ENCODE results near the gene PKMYT1.
"Not testable (repeated sequence)": the region's sequence is repeated elsewhere in the genome, so short reads cannot be mapped to it uniquely, and the experiment has no call there.

PKMYT1 gene

DNA sequence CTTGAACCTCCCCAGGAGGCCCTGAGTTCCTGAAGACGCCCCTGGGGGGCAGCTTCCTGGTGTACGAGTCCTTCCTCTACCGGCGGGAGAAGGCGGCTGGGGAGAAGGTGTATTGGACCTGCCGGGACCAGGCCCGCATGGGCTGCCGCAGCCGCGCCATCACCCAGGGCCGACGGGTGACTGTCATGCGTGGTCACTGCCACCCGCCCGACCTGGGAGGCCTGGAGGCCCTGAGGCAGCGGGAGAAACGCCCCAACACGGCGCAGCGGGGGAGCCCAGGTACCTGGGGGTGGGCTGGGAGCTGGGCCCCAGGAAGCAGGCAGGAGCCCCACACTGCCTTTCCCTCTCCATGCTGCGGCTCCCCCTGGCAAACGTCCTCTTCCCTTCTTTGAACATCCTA is 46.5 kb downstream of the PKMYT1 start:
- DNase-seq (ENCODE audit: low read depth): no peak

DNA sequence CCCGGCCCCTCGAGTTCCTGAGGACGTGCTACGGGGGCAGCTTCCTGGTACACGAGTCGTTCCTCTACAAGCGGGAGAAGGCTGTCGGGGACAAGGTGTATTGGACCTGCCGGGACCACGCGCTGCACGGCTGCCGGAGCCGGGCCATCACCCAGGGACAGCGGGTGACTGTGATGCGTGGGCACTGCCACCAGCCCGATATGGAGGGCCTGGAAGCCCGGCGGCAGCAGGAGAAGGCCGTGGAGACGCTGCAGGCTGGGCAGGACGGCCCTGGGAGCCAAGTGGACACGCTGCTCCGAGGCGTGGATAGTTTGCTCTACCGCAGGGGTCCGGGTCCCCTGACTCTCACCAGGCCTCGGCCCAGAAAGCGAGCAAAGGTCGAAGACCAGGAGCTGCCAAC is 47.1 kb downstream of the PKMYT1 start:
- no peak for DNase-seq (ENCODE audit: low read depth)

DNA sequence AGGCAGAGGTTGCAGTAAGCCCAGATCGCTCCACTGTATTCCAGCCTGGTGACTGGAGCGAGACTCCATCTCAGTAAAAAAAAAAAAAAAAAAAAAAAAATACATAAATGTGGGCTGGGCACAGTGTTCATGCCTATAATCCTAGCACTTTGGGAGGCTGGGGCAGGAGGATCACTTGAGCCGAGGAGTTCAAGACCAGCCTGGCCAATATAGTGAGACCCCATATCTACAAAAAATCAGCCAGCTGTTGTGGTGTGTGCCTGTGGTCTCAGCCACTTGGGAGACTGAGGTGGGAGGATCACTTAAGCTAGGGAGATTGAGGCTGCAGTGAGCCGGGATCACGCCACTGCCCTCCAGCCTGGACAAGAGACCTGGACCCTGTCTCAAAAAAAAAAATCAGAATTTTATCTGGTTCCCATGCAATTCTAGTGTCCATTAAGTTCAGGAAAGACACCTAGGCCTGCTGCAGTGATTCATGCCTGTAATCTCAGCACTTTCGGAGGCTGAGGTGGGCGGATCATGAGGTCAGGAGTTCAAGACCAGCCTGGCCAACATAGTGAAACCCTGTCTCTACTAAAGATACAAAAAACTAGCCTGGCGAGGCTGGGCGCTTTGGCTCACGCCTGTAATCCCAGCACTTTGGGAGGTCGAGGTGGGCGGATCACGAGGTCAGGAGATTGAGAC is 48.9 kb downstream of the PKMYT1 start:
- not testable (repeated sequence) for DNase-seq (ENCODE audit: low read depth)

DNA sequence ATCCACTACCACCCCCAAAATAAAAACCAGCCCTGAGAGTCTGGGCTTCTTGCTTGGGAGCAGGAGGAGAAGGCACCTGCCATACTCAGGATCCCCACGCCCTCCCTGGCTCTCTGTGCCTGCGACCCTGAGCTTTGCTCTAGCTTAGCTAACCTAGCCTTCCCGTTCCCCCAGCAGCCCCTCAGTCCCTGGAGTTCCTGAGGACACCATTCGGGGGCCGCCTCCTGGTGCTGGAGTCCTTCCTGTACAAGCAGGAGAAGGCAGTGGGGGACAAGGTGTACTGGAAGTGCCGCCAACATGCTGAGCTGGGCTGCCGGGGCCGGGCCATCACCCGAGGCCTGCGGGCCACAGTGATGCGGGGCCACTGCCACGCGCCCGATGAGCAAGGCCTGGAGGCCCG is 50.0 kb downstream of the PKMYT1 start:
- DNase-seq (ENCODE audit: low read depth): no peak

DNA sequence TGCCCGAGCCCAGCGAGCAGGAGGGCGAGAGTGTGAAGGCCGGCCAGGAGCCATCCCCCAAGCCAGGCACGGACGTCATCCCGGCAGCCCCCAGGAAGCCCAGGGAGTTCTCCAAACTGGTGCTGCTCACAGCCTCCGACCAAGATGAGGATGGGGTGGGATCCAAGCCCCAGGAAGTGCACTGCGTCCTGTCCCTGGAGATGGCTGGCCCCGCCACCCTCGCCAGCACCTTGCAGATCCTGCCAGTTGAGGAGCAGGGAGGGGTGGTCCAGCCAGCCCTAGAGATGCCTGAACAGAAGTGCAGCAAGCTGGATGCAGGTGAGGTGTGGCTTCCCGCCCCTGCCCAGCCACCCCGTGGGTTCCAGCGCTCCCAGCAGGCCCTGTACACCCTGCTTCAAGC is 50.6 kb downstream of the PKMYT1 start:
- no peak for DNase-seq (ENCODE audit: low read depth)

DNA sequence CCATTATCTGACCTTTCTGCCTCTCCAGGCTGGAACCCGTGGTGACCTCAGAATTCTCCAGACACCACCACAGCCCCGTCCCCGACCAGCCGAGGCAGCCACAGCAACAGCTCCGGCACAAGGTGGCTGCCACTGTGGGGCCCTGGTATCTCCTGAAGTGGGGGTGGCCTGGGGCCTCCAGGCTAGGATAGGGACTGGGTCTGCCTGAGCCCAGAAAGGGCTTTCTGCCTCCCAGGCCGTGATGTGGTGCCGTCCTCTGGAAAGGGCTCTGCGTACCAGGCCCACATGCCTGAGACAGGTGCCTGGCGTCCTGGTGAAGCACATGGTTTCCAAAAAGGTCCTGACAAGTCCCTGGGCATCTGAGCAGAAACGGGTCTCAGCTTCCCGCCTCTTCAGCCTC is 51.5 kb downstream of the PKMYT1 start:
- no peak for DNase-seq (ENCODE audit: low read depth)

DNA sequence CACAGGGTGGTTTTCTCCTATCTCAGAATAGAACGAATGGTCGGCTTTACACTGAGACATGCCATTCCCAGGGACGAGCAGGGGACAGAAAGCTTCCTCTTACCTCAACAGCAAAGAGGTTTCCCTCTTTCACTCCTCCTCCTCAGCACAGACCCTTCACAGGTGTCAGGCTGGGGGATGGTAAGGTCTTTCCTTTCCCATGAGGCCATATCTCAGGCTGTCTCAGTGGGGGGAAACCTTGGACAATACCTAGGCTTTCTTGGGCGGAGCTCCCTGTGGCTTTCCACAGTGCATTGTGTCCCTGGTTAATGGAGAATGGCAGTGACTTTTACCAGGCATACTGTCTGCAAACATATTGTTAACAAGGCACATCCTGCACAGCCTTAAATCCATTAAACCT is 52.1 kb downstream of the PKMYT1 start:
- not testable (repeated sequence) for DNase-seq (ENCODE audit: low read depth)

DNA sequence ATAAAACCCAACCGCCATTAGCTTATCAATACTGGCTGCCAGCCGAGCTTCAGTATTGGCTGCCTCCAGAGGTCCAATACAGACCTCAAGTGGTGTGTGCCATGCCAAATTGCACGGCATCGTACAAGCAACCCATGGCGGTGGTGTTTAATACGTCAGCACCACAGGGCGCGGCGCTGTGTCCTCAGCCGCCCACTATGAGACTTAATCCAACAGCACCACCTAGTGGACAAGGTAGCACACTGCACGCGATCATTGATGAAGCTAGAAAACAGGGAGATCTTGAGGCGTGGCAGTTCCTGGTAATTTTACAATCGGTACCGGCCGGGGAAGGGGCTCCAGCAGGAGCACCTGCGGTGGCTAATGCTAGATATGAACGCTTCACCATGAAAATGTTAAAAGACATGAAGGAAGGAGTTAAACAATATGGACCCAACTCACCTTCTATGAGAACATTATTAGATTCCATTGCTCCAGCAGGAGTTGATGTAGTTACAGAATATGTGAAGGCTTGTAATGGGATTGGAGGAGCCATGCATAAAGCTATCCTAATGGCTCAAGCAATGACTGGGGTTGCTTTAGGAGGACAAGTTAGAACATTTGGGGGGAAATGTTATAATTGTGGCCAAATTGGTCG is 53.1 kb downstream of the PKMYT1 start:
- no peak for DNase-seq (ENCODE audit: low read depth)

DNA sequence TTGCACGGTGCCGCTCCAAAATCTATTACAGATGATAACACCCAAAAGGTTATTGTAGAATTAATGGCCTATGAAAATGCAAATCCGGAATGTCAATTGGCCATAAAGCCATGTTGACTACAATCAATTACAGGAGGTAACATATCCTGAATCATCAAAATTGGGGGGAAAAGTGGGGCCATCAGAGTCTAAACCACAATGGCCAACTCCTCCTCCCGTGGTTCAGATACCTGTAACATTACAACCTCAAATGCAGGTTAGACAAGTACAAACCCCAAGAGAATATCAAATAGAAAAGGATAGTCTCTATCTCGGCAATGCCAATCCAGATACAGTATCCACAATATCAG is 53.6 kb downstream of the PKMYT1 start:
- DNase-seq (ENCODE audit: low read depth): no peak

DNA sequence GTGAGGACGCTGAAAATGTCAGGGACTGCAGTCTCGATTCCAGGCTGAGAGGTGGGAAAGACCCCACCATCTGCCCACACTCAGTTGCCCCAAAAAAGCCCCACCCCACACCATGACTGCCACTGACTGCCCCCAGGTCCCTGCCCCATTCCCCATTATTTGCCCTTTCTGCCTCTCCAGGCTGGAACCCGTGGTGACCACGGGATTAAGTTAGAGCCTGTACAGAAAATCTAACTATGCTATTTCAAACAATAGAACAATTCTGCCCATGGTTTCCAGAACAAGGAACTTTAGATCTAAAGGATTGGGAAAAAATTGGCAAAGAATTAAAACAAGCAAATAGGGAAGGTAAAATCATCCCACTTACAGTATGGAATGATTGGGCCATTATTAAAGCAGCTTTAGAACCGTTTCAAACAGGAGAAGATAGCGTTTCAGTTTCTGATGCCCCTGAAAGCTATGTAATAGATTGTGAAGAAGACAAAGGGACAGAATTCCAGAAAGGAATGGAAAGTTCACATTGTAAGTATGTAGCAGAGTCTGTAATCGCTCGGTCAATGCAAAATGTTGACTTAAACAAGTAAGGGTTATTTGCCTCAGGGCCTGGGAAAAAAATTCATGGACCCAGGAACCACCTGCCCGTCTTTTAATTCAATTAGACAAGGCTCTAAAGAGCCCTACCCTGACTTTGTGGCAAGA is 54.1 kb downstream of the PKMYT1 start:
- no peak for DNase-seq (ENCODE audit: low read depth)

DNA sequence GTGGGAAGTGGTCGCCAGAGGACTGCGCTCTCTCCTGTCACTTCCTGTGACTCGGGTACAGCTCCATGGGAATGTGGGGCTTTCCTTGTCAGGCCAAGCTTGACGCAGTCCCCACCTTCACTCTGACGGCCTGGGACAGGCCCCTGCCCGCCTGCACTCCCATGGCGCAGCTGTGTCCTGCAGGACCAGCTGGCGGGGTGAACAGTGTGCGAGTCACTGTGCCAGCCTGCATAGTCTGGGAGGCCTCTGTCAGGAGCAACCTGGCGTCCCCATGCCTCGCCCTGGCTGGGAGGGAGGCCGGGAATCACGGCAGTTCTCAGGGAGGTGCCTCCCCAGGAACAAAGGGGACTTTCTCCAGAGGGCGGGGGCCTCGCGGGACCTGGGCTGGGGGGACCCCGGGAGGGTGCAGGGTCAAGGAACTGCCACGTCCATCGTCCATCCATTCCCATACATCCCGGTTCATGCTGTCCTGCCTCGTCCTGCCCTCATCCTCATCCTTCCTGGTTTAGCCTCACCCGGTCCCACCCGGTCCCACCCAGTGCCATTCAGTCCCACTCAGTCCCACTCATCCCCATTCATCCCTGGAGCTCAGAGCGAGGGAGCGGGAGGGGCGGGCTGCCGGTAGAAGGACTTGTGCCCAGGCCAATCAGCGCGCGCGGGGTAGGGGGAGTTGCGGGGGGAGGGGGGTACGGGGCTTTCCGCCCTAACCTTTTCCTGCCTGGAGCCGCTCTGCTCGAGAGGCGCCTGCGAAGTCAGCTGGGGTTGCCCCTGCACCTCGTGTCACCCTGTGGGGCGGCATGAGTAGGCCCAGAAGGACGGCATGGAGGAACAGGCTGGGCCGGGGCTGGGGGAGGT is 55.1 kb downstream of the PKMYT1 start:
- DNase-seq (ENCODE audit: low read depth): no peak

DNA sequence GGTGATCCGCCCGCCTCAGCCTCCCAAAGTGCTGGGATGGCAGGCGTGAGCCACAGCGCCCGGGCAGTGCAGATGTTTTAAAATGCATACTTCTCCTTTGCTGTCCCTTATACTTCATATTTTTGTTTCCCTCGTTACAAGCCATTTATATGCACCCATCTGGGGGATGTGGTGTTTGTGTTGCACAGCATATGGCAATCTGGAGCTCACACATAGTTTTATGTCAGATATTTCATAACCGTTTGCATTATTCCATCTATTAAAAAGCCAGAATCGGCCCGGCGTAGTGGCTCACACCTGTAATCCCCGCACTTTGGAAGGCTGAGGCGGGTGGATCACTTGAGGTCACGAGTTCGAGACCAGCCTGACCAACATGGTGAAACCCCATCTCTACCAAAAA is 56.8 kb downstream of the PKMYT1 start:
- DNase-seq (ENCODE audit: low read depth): no peak
